K562 (cell line): ENCODE results near the gene BCKDK. TPM values are rescaled to one million over a fixed set of nuclear protein-coding genes. Genes with fewer than 3 reads are reported as not detected.

Experiments used
- ARID3A ChIP-seq: IDR thresholded peaks from 2 replicates; pipeline ENCODE4 v1.6.1; 2012; ENCODE audit warnings: low read depth, low read length, improper control_type of control experiment, borderline replicate concordance
- CBX1 ChIP-seq: sonication (generic); IDR thresholded peaks from 2 replicates; pipeline ENCODE4 v1.6.1; 2016; ENCODE audit warnings: antibody characterized with exemption, low read depth, mild to moderate bottlenecking
- CHAMP1 ChIP-seq: fragments of 450-650 bp; IDR thresholded peaks from 2 replicates; pipeline ENCODE4 v1.6.1; 2016; ENCODE audit warnings: mild to moderate bottlenecking
- E2F1 ChIP-seq: sonication (generic); formaldehyde crosslinking; IDR thresholded peaks from 2 replicates; pipeline ENCODE4 v1.8.1; 2023; ENCODE audit warnings: mild to moderate bottlenecking, missing genetic modification reagents, moderate library complexity
- NCOA6 ChIP-seq: fragments of 450-650 bp; IDR thresholded peaks from 2 replicates; pipeline ENCODE4 v1.6.1; 2017; ENCODE audit warnings: mild to moderate bottlenecking
- RB1 ChIP-seq: fragments of 450-650 bp; IDR thresholded peaks from 2 replicates; pipeline ENCODE4 v1.6.1; 2017; ENCODE audit warnings: low read depth, mild to moderate bottlenecking
- RREB1 ChIP-seq: fragments of 250-450 bp; sonication (Bioruptor Pico); IDR thresholded peaks from 2 replicates; pipeline ENCODE4 v1.4.0; 2020
- ZBTB2 ChIP-seq: fragments of 450-650 bp; IDR thresholded peaks from 2 replicates; pipeline ENCODE4 v1.6.1; 2016; ENCODE audit warnings: antibody characterized with exemption
- ZNF232 ChIP-seq: sonication (generic); formaldehyde crosslinking; IDR thresholded peaks from 2 replicates; pipeline ENCODE4 v1.8.0; 2022; ENCODE audit warnings: mild to moderate bottlenecking, missing genetic modification reagents
- ZNF347 ChIP-seq: fragments of 450-650 bp; formaldehyde crosslinking; IDR thresholded peaks from 2 replicates; pipeline ENCODE4 v1.4.0; 2020; ENCODE audit warnings: low read depth, mild to moderate bottlenecking, moderate library complexity
- polyA plus RNA-seq, 8 experiments: library from polyadenylated mRNA; depleted of rRNA in 4 of 8; stranded (reverse) in 5 of 8; unstranded in 3 of 8; fragments of >200 nt; fragmentation: Nextera tagmentation in 2 of 8; fragmentation: Illumina TruSeq in 1 of 8; extraction: Ambion mirVana in 2 of 8; extraction: Trizol in 1 of 8; gene quantifications; 2 replicates each; pipeline versions ENCODE4 v1.2.1 to v1.2.3, GENCODE V29; 2011 to 2014; ENCODE audit warnings: inconsistent platforms in 1 of 8, missing spikeins in 1 of 8
- total RNA-seq, 7 experiments: library from RNA; depleted of rRNA in 6 of 7; stranded (reverse); fragments of >200 nt in 6 of 7; fragmentation: Illumina TruSeq in 2 of 7; extraction: Trizol in 2 of 7; gene quantifications; 2 replicates each; pipeline versions ENCODE4 v1.2.1 to v1.2.3, GENCODE V29; 2011 to 2021; ENCODE audit warnings: low replicate concordance in 1 of 7

Gene BCKDK
- total and polyA plus RNA-seq, 9 of the 15 experiments (the other 6 are each of a cell fraction or from before 2014, with no cell fraction given): 0.58 to 34.8 (median 13.1) TPM

GRCh38 chr16:31073970-31074813 is 34.0 kb upstream of the BCKDK start, which contains the start of the genes ZNF646 and ZNF668 (continued):
- no peak for TF ChIP-seq RREB1
- TF ChIP-seq ARID3A: 0 out of 2 replicates have a peak, but pooled peaks have one; percentile 4
- TF ChIP-seq ZNF347: no peak
- no peak for TF ChIP-seq NCOA6
- no peak for TF ChIP-seq CBX1
- no peak for TF ChIP-seq ZNF232 (CRISPR knock-in tag)
- no peak for TF ChIP-seq CHAMP1
- TF ChIP-seq E2F1: no peak
- peak; percentile 63 for TF ChIP-seq RB1
- peak; percentile 87 for TF ChIP-seq ZBTB2
